GM18951 (cell line): Measurements from ENCODE around the gene APOL3.
A peak's percentile ranks its signal among the peaks of the same experiment; 100 is the strongest.

Experiments used
- POLR2A ChIP-seq: IDR thresholded peaks from 4 replicates; pipeline ENCODE4 v1.6.1; 2011; ENCODE audit warnings: mild to moderate bottlenecking; ENCODE audit not compliant: insufficient read length, insufficient read depth; ENCODE audit errors: extremely low read depth
- in situ Hi-C: fragments of 300-500 bp; cut with MboI; formaldehyde crosslinking; loops from one replicate; pipeline ENCODE4 v1.12.0; 2022; ENCODE audit warnings: low sequenced_read_pairs, mixed read lengths, inconsistent platforms; ENCODE audit not compliant: unreplicated experiment

APOL3 gene

DNA sequence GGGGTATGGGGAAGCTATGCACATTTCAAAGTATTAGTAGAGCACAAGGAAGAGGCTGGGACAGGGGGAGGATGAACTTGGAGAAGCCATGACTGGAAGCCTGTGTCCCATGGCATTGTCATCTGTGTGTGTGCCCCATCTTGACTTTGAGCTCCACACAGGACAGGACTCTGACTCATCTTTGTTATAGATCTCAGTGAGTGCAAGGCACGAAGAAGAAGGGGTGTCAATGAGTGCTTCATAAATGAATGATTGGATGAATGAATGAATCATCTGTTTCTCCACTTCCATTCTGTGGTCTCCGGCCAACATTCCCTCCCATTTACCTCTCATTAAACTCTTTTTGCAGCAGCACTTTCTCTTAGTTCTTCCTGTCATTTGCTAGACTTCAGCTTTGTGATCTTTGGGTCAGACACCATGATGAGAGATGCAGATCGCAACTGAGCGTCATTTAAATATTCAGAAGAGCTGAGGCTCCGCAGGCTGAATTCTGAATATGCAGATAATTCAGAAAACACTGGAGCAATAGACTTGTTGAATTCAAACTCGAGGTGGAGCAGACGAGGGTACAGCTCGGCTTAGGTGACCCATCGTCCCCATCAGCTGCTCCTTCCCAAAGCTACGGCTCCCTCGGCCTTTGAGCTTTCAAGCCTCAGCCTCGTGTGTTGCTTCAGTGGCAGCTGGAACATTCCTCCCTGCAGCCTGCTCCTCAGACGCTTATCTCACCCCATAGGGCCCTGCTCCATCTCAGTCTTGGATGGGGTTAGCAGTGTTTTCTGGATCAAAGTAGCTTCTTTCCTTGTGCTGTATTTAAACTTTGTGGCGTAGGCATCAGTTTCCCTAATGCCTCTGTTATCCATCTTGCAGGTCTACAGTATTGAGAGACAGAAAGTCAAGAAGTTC lies 30.8 kb downstream of the APOL3 start:
- TF ChIP-seq POLR2A = no peak
- in situ Hi-C loops = no loop called here

DNA sequence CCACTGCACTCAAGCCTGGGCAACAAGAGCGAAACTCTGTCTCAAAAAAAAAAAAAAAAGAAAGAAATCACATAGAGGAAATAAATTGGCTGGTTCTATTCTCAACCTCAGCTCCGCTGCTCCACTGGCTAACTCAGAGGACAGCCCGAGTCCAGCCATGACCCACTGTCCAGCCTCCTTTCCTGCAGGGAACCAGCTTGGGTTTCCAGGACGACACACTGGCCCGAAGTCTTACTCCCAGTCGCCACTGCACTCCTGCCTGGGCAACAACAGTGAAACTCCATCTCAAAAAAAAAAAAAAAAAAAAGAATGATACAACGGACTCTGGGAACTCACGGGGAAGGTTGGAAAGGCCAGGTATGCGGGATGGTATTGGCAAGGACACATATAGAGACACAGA lies 31.5 kb downstream of the APOL3 start:
- in situ Hi-C loops = no loop called here
- TF ChIP-seq POLR2A = no peak

DNA sequence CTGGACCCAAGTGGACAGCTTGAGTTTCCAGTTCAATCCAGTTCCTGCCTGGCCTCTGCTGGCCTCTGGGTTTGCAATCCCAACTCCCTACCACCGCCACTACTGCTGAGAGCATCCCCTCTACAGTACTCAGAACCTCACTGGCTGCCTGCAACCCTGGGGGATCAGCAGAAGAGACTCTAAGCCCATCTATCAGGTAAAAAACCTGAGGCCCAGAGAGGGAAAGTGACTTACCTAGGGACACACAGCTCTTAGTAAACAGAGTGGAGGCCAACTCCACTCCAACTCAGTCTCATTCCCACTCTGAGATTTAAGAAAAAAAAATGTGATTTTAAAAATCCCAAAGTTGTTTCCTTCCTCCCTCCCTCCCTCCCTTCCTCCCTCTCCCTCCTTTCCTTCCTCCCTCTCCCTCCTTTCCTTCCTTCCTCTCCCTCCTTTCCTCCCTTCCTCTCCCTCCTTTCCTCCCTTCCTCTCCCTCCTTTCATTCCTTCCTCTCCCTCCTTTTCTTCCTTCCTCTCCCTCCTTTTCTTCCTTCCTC lies 34.5 kb downstream of the APOL3 start:
- in situ Hi-C loops = no loop called here
- TF ChIP-seq POLR2A = no peak

DNA sequence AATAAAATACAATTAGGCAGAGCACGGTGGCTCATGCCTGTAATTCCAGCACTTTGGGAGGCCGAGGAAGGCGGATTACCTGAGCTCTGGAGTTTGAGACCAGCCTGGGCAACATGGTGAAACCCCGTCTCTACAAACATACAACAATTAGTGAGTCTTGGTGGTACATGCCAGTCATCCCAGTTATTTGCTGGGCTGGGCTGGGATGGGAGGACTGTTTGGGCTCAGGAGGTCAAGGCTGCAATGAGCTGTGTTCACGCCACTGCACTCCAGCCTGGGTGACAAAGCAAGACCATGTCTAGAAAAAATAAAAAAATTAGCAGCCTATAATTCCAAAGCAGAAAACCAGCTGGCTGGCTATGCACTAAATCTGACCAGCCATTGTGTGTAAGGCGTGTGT lies 35.1 kb downstream of the APOL3 start:
- in situ Hi-C loops = no loop called here
- no peak for TF ChIP-seq POLR2A

DNA sequence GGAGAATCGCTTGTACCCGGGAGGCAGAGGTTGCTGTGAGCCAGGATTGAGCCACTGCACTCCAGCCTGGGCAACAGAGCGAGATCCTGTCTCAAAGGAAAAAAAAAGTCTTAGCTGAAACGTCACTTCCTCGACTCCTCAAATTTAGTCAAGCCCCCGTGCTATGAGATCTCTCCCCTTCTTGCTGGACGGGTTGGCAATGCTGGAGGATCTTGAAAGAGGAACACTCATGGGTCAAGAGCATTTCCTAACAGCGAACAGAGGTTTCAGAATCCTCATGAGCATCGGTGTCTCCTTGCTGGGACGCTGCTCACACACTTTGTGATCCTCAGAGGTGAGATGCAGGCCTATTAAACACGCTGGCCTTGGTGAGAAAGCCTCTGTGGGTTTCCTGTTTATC lies 35.9 kb downstream of the APOL3 start:
- in situ Hi-C loops = loop anchor here (5.0 to 25.0 kb wide), 2 partner anchors 192 to 512 kb away; partner anchors contain the start of gene MB
- no peak for TF ChIP-seq POLR2A

DNA sequence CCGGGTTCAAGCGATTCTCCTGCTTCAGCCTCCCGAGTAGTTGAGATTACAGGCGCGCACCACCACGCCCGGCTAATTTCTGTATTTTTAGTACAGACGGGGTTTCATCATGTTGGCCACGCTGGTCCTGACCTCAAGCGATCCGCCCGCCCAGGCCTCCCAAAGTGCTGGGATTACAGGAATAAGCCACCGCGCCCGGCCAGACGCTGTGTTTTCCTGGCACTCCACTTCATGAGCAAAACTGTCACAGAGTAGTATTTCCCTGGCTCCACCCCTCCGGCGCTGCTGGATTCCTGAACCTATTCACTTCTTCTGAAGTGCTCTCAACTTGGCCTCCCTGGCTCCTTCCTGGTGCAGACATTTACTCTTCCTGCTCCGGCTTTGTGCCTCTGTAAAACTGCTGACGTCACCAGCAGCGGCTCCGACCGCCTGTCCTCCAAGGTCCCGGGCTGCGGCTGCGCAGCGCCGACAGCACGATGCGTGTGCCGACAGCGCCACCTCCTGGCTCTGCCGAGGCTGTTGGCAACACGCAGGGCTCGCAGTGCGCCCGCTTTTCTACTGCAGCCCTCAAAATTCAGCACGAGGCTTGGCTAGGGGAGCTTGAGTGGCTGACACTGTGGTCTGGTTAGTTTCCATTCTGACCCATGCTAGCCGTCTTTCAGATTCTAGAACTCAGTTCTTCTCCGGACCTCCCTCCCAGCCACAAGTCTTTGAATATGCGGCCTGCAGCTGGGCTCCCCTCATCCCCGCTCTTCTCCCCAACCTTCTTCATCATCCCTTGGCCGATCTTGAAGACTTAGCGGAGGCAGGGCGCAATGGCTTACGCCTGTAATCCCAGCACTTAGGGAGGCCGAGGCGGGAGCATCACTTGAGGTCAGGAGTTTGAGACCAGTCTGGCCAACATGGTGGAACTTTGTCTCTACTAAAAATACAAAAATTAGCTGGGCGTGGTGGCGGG lies 36.6 kb downstream of the APOL3 start:
- in situ Hi-C loops = loop anchor here (5.0 to 25.0 kb wide), 2 partner anchors 192 to 512 kb away; partner anchors contain the start of gene MB

DNA sequence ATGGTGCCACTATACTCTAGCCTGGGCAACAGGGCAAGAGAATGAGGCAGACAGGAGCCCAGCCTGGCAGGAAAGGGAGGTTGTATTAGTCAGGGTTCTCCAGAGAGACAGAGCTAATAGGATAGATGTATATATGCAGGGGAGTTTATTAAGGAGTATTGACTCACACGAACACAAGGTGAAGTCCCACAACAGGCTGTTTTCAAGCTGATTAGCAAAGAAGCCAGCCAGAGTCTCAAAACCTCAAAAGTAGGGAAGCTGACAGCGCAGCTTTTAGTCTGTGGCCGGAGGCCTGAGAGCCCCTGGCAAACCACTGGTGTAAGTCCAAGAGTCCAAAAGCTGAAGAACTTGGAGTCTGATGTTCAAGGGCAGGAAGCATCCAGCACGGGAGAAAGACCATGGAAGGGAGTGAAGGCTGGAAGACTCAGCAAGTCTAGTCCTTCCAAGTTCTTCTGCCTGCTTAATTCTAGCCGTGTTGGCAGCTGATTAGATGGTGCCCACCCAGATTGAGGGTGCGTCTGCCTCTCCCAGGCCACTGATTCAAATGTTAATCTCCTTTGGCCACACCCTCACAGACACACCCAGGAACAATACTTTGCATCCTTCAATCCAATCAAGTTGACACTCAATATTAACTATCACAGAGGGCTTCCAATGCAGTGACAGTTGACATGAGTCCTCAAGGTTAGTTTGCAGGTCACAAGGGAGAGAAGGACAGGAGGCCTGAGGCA lies 39.8 kb downstream of the APOL3 start:
- in situ Hi-C loops = loop anchor here (5.0 to 25.0 kb wide), 2 partner anchors 188 to 508 kb away; partner anchors contain the start of gene MB

More for the DNA sequence above, 36.6 kb downstream of the APOL3 start:
- peak; percentile 31 for TF ChIP-seq POLR2A

DNA sequence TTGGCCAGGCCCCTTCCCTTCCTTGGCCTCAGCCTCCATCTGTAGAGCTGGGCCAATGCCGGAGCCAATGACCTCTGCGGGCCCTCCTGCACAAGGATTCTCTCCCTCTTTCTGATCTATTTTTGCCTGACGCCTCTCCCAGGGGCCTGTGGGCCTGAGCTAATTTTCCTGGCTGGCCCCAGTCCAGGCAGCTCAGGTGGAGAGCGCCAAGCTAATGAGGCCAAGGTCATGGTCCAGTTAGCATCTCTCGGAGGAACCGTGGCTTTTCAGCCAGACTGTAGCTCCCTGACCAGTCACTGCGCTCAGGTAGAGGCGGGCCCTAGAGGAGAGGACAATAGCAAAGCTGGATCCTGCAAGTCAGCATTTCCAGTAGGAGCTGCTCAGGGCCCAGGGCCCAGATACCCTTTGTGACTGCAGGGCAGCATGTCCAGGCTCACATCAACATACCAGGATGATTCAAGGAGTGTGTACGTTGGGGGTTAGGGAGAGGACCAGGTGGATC lies 43.5 kb downstream of the APOL3 start:
- in situ Hi-C loops = loop anchor here (25.0 kb wide), 1 partner anchor 505 kb away; the partner anchor contains the start of gene MB
- TF ChIP-seq POLR2A = no peak

DNA sequence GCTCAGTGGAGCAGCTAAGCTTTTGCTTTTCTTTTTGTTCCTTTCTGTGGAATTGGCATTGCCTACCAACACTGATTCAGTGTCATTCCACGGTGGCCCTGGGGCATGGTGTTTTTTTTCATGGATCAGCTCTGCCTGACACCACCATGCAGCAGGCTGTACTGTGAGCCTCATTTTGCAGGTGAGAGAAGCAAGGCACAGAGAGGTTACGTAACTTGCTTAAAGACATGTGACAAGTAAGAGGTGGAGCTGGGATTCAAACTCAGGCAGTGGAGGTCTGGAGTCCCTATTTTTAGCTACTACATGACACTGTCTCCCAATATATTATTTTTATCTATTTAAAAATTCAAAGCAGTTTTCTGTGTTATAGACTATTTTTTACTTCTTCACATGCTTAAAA lies 44.4 kb downstream of the APOL3 start:
- in situ Hi-C loops = loop anchor here (25.0 kb wide), 1 partner anchor 504 kb away; the partner anchor contains the start of gene MB
- TF ChIP-seq POLR2A = no peak

DNA sequence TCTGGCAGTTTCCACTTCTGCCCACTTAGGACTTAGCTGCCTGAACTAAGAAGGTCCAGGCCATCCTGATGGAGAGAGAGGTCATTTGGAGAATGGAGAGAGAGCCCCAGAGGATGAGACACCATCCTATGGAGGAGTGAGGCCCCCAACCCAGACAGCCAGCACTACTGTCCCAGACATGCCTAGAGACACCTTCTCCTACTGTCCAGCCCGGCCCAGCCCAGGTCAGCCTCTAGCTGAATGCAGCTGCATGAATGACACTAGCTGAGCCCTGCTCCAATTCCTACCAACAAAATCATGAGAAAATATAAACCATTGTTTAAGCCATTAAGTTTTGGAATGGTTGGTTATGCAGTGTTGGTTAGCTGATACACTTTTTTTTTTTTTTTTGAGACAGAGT lies 47.4 kb downstream of the APOL3 start:
- no peak for TF ChIP-seq POLR2A
- in situ Hi-C loops = loop anchor here (25.0 kb wide), 1 partner anchor 501 kb away; the partner anchor contains the start of gene MB

DNA sequence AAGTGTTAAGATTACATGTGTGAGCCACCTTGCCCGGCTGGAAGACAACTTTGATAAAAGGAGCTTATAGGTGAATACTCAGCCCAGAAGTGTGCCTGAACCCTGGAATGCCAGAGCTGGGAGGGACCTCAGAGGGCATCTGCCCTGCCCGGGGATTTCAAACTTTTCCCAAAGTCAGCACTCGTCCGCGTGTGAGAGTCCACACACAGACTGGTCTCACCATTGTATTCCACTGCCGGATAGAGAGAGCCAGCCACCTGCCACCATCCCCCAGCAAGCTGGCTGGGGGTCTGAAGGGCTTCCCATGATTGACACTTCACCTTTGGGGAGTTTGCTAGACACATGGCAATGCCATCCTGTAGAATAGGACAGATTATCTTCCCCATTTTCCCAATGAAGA lies 49.2 kb downstream of the APOL3 start:
- in situ Hi-C loops = loop anchor here (25.0 kb wide), 1 partner anchor 499 kb away; the partner anchor contains the start of gene MB
- TF ChIP-seq POLR2A = no peak

DNA sequence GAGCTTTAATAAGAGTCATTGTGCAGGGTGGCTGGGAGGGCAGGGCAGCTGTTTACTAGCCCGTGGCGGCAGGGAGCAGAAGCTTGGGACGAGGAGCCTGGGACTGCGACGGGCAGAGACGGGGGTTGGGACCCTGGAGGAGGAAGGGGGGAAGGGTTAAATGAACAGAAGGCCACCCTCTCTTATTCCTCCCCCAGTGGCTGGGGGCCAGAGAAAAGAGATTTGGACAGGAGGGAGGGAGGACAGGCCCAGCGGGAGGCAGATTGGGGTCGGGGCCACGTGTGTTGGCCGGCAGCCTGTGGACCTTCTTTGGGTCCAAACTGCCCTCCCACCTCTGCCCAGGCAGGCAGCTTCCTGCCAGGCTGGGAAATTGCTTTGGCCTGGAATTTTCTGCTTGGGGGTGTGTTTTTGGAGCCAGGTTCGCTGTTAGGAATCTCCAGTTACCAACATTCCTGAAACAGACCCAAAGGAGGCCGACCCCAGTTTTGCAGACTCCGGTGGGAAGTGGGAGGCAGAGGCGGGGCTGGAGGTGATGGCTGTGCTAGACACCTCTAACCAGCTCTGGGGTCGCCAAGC lies 50.2 kb downstream of the APOL3 start:
- no peak for TF ChIP-seq POLR2A
- in situ Hi-C loops = loop anchor here (25.0 kb wide), 1 partner anchor 498 kb away; the partner anchor contains the start of gene MB
